DOHH2 (cell line): Measurements from ENCODE around the gene CIT.

Source experiments
- H3F3A ChIP-seq: fragments of 200-600 bp; sonication (generic), shearing (Covaris generic); 2 replicates; pipeline ENCODE4 v1.6.0; 2016; ENCODE audit warnings: antibody characterized with exemption, mild to moderate bottlenecking; ENCODE audit not compliant: control insufficient read depth, insufficient read depth
- H3K27ac ChIP-seq: fragments of 200-600 bp; sonication (generic); 2 replicates; pipeline ENCODE4 v1.5.1; 2014; ENCODE audit warnings: low read depth, mild to moderate bottlenecking, low read length, moderate library complexity
- H3K27me3 ChIP-seq: fragments of 200-600 bp; sonication (generic); 2 replicates; pipeline ENCODE4 v1.6.1; 2014; ENCODE audit warnings: mild to moderate bottlenecking, low read length, mixed read lengths; ENCODE audit not compliant: control insufficient read depth
- H3K36me3 ChIP-seq: fragments of 200-600 bp; sonication (generic); 2 replicates; pipeline ENCODE4 v1.6.1; 2014; ENCODE audit warnings: mild to moderate bottlenecking, low read length, moderate library complexity, mixed read lengths; ENCODE audit not compliant: control insufficient read depth
- H3K4me1 ChIP-seq: fragments of 200-600 bp; sonication (generic); 2 replicates; pipeline ENCODE4 v1.6.1; 2014; ENCODE audit warnings: mild to moderate bottlenecking, low read length, mixed read lengths; ENCODE audit not compliant: control insufficient read depth
- H3K4me2 ChIP-seq: fragments of 200-600 bp; sonication (generic); 2 replicates; pipeline ENCODE4 v1.6.0; 2014; ENCODE audit warnings: mild to moderate bottlenecking, low read length, moderate library complexity
- H3K4me3 ChIP-seq: fragments of 200-600 bp; sonication (generic); 2 replicates; pipeline ENCODE4 v1.5.1; 2014; ENCODE audit warnings: mild to moderate bottlenecking, low read length, mixed read lengths
- H3K79me2 ChIP-seq: fragments of 200-600 bp; sonication (generic); 2 replicates; pipeline ENCODE4 v1.6.1; 2014; ENCODE audit warnings: mild to moderate bottlenecking, low read length, mixed read lengths; ENCODE audit not compliant: control insufficient read depth
- H3K9me2 ChIP-seq: fragments of 200-600 bp; sonication (generic); replicated peaks from 2 replicates; pipeline ENCODE4 v1.6.1; 2014; ENCODE audit warnings: mild to moderate bottlenecking, low read length, mixed read lengths; ENCODE audit not compliant: control insufficient read depth
- H3K9me3 ChIP-seq: fragments of 200-600 bp; sonication (generic); 2 replicates; pipeline ENCODE4 v1.6.1; 2014; ENCODE audit warnings: antibody characterized with exemption, low read length, mixed read lengths; ENCODE audit not compliant: control insufficient read depth, insufficient read depth
- H4K20me1 ChIP-seq: fragments of 200-600 bp; sonication (generic); 2 replicates; pipeline ENCODE4 v1.6.0; 2014; ENCODE audit warnings: low read depth, mild to moderate bottlenecking, antibody characterized with exemption, low read length, moderate library complexity; ENCODE audit not compliant: control insufficient read depth, insufficient read depth
- CTCF ChIP-seq: fragments of 200-600 bp; sonication (generic); IDR thresholded peaks from one replicate; pipeline ENCODE4 v1.5.1; 2014; ENCODE audit warnings: antibody characterized with exemption, mild to moderate bottlenecking, low read depth, low read length; ENCODE audit not compliant: poor library complexity, severe bottlenecking
- EZH2phosphoT487 ChIP-seq: fragments of 200-600 bp; sonication (generic); IDR thresholded peaks from 2 replicates; pipeline ENCODE4 v1.6.1; 2017; ENCODE audit warnings: borderline replicate concordance, mild to moderate bottlenecking, antibody characterized with exemption, low read length, moderate library complexity, mixed read lengths

The CIT gene

DNA sequence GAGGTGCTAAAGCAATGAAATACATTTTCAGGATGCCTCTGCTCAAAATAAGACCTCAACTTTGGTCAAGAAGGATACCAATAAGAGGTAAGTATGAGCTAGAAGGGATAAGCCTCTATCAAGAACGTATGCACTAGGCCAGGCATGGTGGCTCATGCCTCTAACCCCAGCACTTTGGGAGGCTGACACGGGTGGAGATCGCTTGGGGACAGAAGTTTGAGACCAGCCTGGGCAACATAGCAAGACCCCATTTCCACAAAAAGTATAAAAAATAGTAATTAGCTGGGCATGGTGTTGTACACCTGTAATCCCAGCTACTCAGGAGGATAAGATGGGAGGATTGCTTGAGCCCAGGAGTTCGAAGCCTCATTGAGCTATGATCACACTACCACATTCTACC lies 114.5 kb downstream of the CIT start:
- Histone ChIP-seq H3K36me3 (peaks cover 79% of the 10 kb centered on the region), H3K4me2 (no peak overlapping the region), H4K20me1 (no peaks in the 10 kb centered on the region), H3K79me2 (no peaks in the 10 kb centered on the region), H3K4me3 (no peak overlapping the region), H3K27me3 (no peaks in the 10 kb centered on the region), H3K9me3 (no peaks in the 10 kb centered on the region), H3F3A (no peaks in the 10 kb centered on the region), H3K27ac (no peak overlapping the region), H3K4me1 (no peaks in the 10 kb centered on the region), H3K9me2 (no peaks in the 10 kb centered on the region)
- no peak for TF ChIP-seq CTCF
- no peak for TF ChIP-seq EZH2phosphoT487

DNA sequence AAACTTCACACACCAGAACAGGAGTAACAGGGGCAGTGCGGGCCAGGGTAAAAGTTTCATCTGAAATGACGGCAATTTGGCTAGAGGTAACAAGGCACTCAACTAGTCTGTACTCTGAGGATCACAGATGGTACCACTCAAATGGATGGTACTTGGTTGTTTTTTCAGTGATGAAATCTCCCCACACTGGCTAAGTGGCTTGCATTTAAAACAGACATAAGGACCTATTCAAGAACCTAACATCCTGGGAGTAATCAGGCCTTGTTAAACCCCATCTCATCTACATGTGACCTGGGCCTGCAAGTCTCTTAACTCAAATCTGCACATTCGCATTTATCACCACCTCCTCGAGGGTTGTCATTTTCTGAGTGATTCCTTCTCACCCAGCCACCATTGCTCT lies 118.4 kb downstream of the CIT start:
- Histone ChIP-seq H3K27ac (no peak overlapping the region), H3K4me3 (no peak overlapping the region), H3K36me3 (peaks cover 88% of the 10 kb centered on the region), H3F3A (no peaks in the 10 kb centered on the region), H3K27me3 (no peaks in the 10 kb centered on the region), H3K79me2 (no peaks in the 10 kb centered on the region), H4K20me1 (no peaks in the 10 kb centered on the region), H3K9me3 (no peaks in the 10 kb centered on the region), H3K4me2 (no peak overlapping the region), H3K9me2 (no peaks in the 10 kb centered on the region), H3K4me1 (no peaks in the 10 kb centered on the region)
- TF ChIP-seq EZH2phosphoT487, result no peak
- no peak for TF ChIP-seq CTCF

DNA sequence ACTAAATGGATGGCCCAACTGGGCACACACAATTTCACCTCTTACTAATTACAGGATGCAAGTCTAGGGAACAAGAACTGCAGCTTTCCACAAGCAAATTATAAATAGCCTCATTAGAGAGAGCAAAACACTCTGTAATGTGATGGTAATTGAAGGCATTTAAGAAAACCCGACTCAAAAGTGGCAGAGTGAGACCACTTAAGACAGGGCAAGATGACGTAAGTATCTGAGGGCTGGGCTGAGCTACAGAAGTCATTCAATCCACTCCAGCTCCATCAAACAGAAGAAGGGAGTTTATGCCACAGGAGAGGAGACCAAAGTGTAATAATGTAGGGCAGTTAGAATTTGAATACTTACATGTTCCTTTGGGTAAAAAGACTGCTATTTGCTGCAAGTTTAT lies 118.9 kb downstream of the CIT start:
- Histone ChIP-seq H3K4me3 (no peak overlapping the region), H3K9me3 (no peaks in the 10 kb centered on the region), H3K27me3 (no peaks in the 10 kb centered on the region), H3K4me2 (no peak overlapping the region), H4K20me1 (no peaks in the 10 kb centered on the region), H3K27ac (no peak overlapping the region), H3K9me2 (no peaks in the 10 kb centered on the region), H3K4me1 (no peaks in the 10 kb centered on the region), H3F3A (no peaks in the 10 kb centered on the region), H3K79me2 (no peaks in the 10 kb centered on the region), H3K36me3 (peaks cover 85% of the 10 kb centered on the region)
- TF ChIP-seq CTCF, result no peak
- no peak for TF ChIP-seq EZH2phosphoT487

- TF ChIP-seq CTCF (no peak), EZH2phosphoT487 (no peak)
- Histone ChIP-seq H4K20me1 (no peaks in the 10 kb centered on the region), H3K4me2 (no peak overlapping the region), H3K9me2 (no peaks in the 10 kb centered on the region), H3K9me3 (no peaks in the 10 kb centered on the region), H3K79me2 (no peaks in the 10 kb centered on the region), H3K27me3 (no peaks in the 10 kb centered on the region), H3K4me1 (no peaks in the 10 kb centered on the region), H3K4me3 (no peak overlapping the region), H3K27ac (no peak overlapping the region), H3K36me3 (peaks cover 76% of the 10 kb centered on the region), H3F3A (no peaks in the 10 kb centered on the region)
Observed at GRCh38 chr12:119751961-119752360, 125.2 kb downstream of the CIT start.
